Raji (cell line): Measurements from ENCODE around the gene AEBP1.

Source experiments
- POLR2A ChIP-seq: IDR thresholded peaks from 2 replicates; pipeline ENCODE4 v1.6.1; 2011; ENCODE audit warnings: low read depth, low read length, control low read depth; ENCODE audit not compliant: insufficient read depth

The AEBP1 gene

GRCh38 chr7:44123190-44124003 lies 19.3 kb downstream of the AEBP1 start, which contains the start of gene POLD2:
Gene POLD2, minus strand, starts transcription at chr7:44123548. Its CDS starts 1,495 bp downstream, at chr7:44122053.
- peak; percentile 83 for TF ChIP-seq POLR2A

- no peak for TF ChIP-seq POLR2A
These were observed 20.7 kb downstream of the AEBP1 start for GRCh38 chr7:44124822-44125202.

GRCh38 chr7:44127161-44127560 lies 23.0 kb downstream of the AEBP1 start:
- no peak for TF ChIP-seq POLR2A

- no peak for TF ChIP-seq POLR2A
These were observed 24.8 kb downstream of the AEBP1 start for GRCh38 chr7:44128721-44129582.

- TF ChIP-seq POLR2A, result no peak
These were observed 27.3 kb downstream of the AEBP1 start for GRCh38 chr7:44131173-44132029.

GRCh38 chr7:44132039-44132438 lies 27.9 kb downstream of the AEBP1 start:
- no peak for TF ChIP-seq POLR2A

- no peak for TF ChIP-seq POLR2A
These were observed 29.1 kb downstream of the AEBP1 start for GRCh38 chr7:44133295-44133694.

GRCh38 chr7:44134943-44135628 lies 30.9 kb downstream of the AEBP1 start:
- TF ChIP-seq POLR2A, result no peak

- TF ChIP-seq POLR2A, result no peak
These were observed 32.6 kb downstream of the AEBP1 start for GRCh38 chr7:44136731-44137130.

GRCh38 chr7:44138698-44139097 lies 34.6 kb downstream of the AEBP1 start:
- TF ChIP-seq POLR2A, result no peak

GRCh38 chr7:44139311-44140010 lies 35.3 kb downstream of the AEBP1 start:
- no peak for TF ChIP-seq POLR2A

- TF ChIP-seq POLR2A, result no peak
These were observed 36.2 kb downstream of the AEBP1 start for GRCh38 chr7:44140341-44140740.

- TF ChIP-seq POLR2A, result no peak
These were observed 37.2 kb downstream of the AEBP1 start, which contains the start of gene MYL7 for GRCh38 chr7:44141221-44141850. Gene MYL7, minus strand, starts transcription at chr7:44141332. Its CDS starts 27 bp downstream, at chr7:44141305.
